GM19463 (cell line): ENCODE results near the gene MED27.

Source experiments
- ATAC-seq: cut with Tn5 transposase; IDR thresholded peaks from one replicate; pipeline ENCODE4 v1.9.1; 2021; ENCODE audit warnings: mild to moderate bottlenecking, moderate library complexity; ENCODE audit not compliant: unreplicated experiment

The MED27 gene

GRCh38 chr9:131976157-131977108 is 103.2 kb downstream of the MED27 start:
- ATAC-seq, result no peak

- ATAC-seq, result no peak
Observed at GRCh38 chr9:131972889-131973288, 106.8 kb downstream of the MED27 start.

- ATAC-seq, result no peak
Observed at GRCh38 chr9:131971482-131972074, 108.1 kb downstream of the MED27 start.

GRCh38 chr9:131969469-131969989 is 110.1 kb downstream of the MED27 start:
- no peak for ATAC-seq

GRCh38 chr9:131968632-131969031 is 111.0 kb downstream of the MED27 start:
- no peak for ATAC-seq

- no peak for ATAC-seq
Observed at GRCh38 chr9:131965841-131966240, 113.8 kb downstream of the MED27 start.

- no peak for ATAC-seq
Observed at GRCh38 chr9:131965103-131965502, 114.6 kb downstream of the MED27 start.

GRCh38 chr9:131963072-131964030 is 116.3 kb downstream of the MED27 start:
- ATAC-seq, result no peak

GRCh38 chr9:131961496-131961880 is 118.2 kb downstream of the MED27 start:
- no peak for ATAC-seq

GRCh38 chr9:131960851-131961495 is 118.7 kb downstream of the MED27 start:
- ATAC-seq, result no peak

GRCh38 chr9:131960311-131960710 is 119.4 kb downstream of the MED27 start:
- no peak for ATAC-seq

- ATAC-seq, result no peak
Observed at GRCh38 chr9:131959887-131960286, 119.8 kb downstream of the MED27 start.

- no peak for ATAC-seq
Observed at GRCh38 chr9:131959056-131959455, 120.6 kb downstream of the MED27 start.

- ATAC-seq, result no peak
Observed at GRCh38 chr9:131954299-131954698, 125.4 kb downstream of the MED27 start.

- ATAC-seq, result no peak
Observed at GRCh38 chr9:131951905-131952304, 127.8 kb downstream of the MED27 start.

- no peak for ATAC-seq
Observed at GRCh38 chr9:131951155-131951554, 128.5 kb downstream of the MED27 start.

- ATAC-seq, result no peak
Observed at GRCh38 chr9:131950487-131950886, 129.2 kb downstream of the MED27 start.

- ATAC-seq, result no peak
Observed at GRCh38 chr9:131946180-131946579, 133.5 kb downstream of the MED27 start.

- no peak for ATAC-seq
Observed at GRCh38 chr9:131943351-131943841, 136.3 kb downstream of the MED27 start.

- no peak for ATAC-seq
Observed at GRCh38 chr9:131942146-131942720, 137.4 kb downstream of the MED27 start.
